BJ (cell line): ENCODE results near the gene LARGE2. TPM values are rescaled to one million over a fixed set of nuclear protein-coding genes. Genes with fewer than 3 reads are reported as not detected.

ENCODE experiments used
- CTCF ChIA-PET: fragments of 350-600 bp; formaldehyde crosslinking; extraction: SDS; loops from one replicate; lab custom pipeline; 2021; ENCODE audit warnings: antibody characterized with exemption, inconsistent platforms; lab: Yijun Ruan, JAX
- POLR2A ChIA-PET: fragments of 300-600 bp; sonication (Branson Sonifier 250); formaldehyde crosslinking; extraction: SDS; loops from one replicate; lab custom pipeline; 2021; ENCODE audit warnings: antibody characterized with exemption; lab: Charles Lee
- DNase-seq: peaks from one replicate; pipeline ENCODE4 v3.0.0-alpha.2; 2011; ENCODE audit warnings: low read depth
- H3K27me3 ChIP-seq: 2 replicates; pipeline ENCODE4 v1.6.0; 2011; ENCODE audit warnings: low read length; ENCODE audit not compliant: control insufficient read depth, insufficient read depth
- H3K36me3 ChIP-seq: 2 replicates; pipeline ENCODE4 v1.5.1; 2011; ENCODE audit warnings: low read length; ENCODE audit not compliant: control insufficient read depth, insufficient read depth
- H3K4me3 ChIP-seq: 2 replicates; pipeline ENCODE4 v1.5.1; 2011; ENCODE audit warnings: low read depth, mild to moderate bottlenecking, control low read depth, low read length
- polyA plus RNA-seq: library from polyadenylated mRNA; depleted of rRNA; stranded (reverse); fragments of >200 nt; gene quantifications from 2 replicates; pipeline ENCODE4 v1.2.3, GENCODE V29; 2011
- TF ChIP-seq, protein P1 (sequence below): IDR thresholded peaks from 2 replicates; pipeline ENCODE4 v1.5.1; 2011; ENCODE audit warnings: low read depth, mild to moderate bottlenecking, control low read depth, inconsistent platforms, low read length, moderate library complexity; ENCODE audit not compliant: insufficient read depth

Gene LARGE2
- polyA plus RNA-seq, 1 experiment: 0.05 TPM

DNA sequence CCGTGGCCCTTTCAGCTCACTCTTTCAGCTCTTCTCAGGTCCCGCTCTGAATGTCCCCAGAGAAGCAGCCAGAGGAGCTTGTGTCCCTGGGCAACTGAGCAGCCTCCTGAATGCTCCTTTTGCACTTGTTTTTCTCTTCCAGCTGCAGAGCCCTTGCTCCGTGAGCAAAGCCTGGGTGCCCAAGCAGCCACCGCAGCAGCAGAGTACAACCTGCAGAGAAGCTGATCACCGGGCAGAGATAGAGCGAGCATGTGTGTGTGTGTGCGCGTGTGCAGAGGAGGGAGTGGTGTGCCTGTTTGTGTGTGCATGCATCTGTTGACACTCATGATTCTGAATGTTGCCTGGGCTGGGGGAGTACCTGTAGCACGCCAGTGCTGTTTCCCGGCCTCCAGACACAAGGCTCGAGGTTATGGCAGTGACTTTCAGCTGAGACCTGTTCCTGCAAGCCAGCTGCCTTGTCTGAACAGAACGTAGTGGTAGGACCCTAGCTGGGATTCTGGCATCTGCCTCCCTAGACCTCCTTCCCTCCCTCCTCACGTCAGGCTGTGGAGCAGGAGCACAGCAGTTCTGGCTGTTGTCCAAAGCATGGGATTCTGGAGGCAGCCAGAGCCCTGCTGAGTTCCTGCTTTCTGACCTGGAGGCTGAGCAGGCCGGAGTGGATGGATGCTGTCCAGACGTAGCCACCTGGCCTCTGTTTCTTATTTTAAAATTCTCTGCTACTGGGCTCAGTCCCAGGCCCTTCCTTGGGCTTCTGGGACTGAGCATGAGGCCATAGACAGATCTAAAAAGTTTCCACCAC is 41.5 kb upstream of the LARGE2 start:
- TF ChIP-seq, protein P1, sequence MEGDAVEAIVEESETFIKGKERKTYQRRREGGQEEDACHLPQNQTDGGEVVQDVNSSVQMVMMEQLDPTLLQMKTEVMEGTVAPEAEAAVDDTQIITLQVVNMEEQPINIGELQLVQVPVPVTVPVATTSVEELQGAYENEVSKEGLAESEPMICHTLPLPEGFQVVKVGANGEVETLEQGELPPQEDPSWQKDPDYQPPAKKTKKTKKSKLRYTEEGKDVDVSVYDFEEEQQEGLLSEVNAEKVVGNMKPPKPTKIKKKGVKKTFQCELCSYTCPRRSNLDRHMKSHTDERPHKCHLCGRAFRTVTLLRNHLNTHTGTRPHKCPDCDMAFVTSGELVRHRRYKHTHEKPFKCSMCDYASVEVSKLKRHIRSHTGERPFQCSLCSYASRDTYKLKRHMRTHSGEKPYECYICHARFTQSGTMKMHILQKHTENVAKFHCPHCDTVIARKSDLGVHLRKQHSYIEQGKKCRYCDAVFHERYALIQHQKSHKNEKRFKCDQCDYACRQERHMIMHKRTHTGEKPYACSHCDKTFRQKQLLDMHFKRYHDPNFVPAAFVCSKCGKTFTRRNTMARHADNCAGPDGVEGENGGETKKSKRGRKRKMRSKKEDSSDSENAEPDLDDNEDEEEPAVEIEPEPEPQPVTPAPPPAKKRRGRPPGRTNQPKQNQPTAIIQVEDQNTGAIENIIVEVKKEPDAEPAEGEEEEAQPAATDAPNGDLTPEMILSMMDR: no peak
- H3K27me3 ChIP-seq: no peaks in the 10 kb centered on the region
- H3K36me3 ChIP-seq: peaks cover 7% of the 10 kb centered on the region
- no peak for DNase-seq
- CTCF ChIA-PET: interaction anchor here (0.6 to 5.2 kb wide), 4 partner anchors 8 to 112 kb away, joined by 3 to 30 read pairs (median 4); no protein-coding TSS in a partner anchor
- POLR2A ChIA-PET: no interaction called here
- H3K4me3 ChIP-seq: no peak overlapping the region

- peaks cover 7% of the 10 kb centered on the region for H3K36me3 ChIP-seq
- CTCF ChIA-PET: interaction anchor here (1.2 to 5.2 kb wide), 2 partner anchors 9 to 24 kb away, joined by 4 to 30 read pairs; no protein-coding TSS in a partner anchor
- H3K4me3 ChIP-seq: no peak overlapping the region
- TF ChIP-seq, protein P1: no peak
- no peak for DNase-seq
- peaks cover 2% of the 10 kb centered on the region; the same call in 1 of the 2 replicates for H3K27me3 ChIP-seq
- POLR2A ChIA-PET: no interaction called here
Measured at GRCh38 chr11:45881708-45882368, 40.6 kb upstream of the LARGE2 start.

DNA sequence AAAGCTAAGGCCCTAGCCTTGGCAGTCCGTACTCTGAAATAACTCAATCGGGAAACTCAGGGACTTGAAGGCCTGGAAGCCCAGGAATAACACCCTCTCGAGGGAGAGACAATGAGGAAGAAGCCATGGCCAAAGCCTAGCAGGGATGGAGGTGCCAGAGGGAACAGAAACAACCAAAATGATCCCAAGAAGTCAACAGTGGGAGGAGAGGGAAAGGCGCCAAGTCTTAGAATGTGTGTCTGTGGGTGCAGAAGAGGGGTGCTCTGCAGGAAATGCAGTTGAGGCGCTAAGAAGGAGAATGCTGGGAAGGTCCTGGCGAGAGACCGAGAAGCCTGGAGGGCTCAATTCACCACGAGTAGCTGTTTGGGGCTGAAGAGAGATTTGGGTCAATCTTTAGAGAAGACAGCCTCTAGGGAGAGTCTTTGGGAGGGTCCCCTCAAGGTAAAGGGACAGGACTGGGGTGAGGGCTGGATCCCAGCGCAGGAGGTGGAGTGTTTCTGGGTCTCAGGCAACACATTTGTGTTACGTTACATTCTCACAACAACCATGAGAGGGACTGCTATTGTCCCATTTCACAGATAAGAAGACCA is 37.8 kb upstream of the LARGE2 start:
- H3K27me3 ChIP-seq: peaks cover 3% of the 10 kb centered on the region; the same call in 1 of the 2 replicates
- no peak overlapping the region for H3K4me3 ChIP-seq
- ChIA-PET POLR2A (no interaction called here), CTCF (interaction anchor here (5.2 kb wide), 1 partner anchor 11 kb away, joined by 30 read pairs; no protein-coding TSS in a partner anchor)
- TF ChIP-seq, protein P1: no peak
- H3K36me3 ChIP-seq: peaks cover 3% of the 10 kb centered on the region
- no peak for DNase-seq

GRCh38 chr11:45885274-45885920 is 37.1 kb upstream of the LARGE2 start, which contains the start of gene MAPK8IP1:
TSS of gene MAPK8IP1 (plus strand) at chr11:45885651. CDS start at chr11:45885821, 170 bp downstream.
- POLR2A ChIA-PET: no interaction called here
- Histone ChIP-seq H3K36me3 (peaks cover 3% of the 10 kb centered on the region), H3K4me3 (peak within 1 kb of the TSS; percentile 37), H3K27me3 (peaks cover 3% of the 10 kb centered on the region; the same call in 1 of the 2 replicates)
- CTCF ChIA-PET: interaction anchor here (5.2 kb wide), 1 partner anchor 12 kb away, joined by 30 read pairs; no protein-coding TSS in a partner anchor
- DNase-seq: no peak
- TF ChIP-seq, protein P1: no peak
